Fibroblast of mammary gland (primary cell): ENCODE results near the gene DPP4.

Source experiments
- DNase-seq: peaks from one replicate; pipeline ENCODE4 v3.0.0-alpha.2; 2010; ENCODE audit warnings: low read depth
- H3K4me3 ChIP-seq: 2 replicates; pipeline ENCODE4 v1.5.1; 2011; ENCODE audit warnings: low read depth, mild to moderate bottlenecking, low read length, moderate library complexity; ENCODE audit not compliant: control insufficient read depth
- TF ChIP-seq, protein P1 (sequence below): conservative IDR thresholded peaks from 2 replicates; pipeline ENCODE4 v1.5.1; 2011; ENCODE audit warnings: low read depth, low read length, inconsistent platforms; ENCODE audit not compliant: control insufficient read depth, insufficient read depth

DPP4 gene

DNA sequence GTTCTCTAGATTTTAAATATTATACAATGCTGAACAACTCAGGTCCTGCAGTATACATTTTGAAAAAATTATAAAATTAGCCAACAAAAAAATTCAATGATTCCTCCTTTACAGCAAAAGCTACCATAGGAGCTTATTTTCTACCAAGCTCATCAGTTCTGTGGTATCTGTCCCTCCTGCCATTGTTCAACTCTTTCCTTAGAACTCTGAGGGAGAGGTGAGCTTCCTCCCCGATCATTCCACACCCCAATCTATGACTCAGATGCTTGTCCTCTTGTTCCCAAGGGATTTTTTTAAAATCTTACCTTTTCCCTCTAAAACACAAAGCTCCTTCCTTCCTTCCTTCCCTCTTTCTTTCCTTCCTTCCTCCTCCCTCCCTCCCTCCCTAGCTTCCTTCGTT lies 13.5 kb downstream of the DPP4 start:
- no peak overlapping the region for H3K4me3 ChIP-seq
- TF ChIP-seq, protein P1, sequence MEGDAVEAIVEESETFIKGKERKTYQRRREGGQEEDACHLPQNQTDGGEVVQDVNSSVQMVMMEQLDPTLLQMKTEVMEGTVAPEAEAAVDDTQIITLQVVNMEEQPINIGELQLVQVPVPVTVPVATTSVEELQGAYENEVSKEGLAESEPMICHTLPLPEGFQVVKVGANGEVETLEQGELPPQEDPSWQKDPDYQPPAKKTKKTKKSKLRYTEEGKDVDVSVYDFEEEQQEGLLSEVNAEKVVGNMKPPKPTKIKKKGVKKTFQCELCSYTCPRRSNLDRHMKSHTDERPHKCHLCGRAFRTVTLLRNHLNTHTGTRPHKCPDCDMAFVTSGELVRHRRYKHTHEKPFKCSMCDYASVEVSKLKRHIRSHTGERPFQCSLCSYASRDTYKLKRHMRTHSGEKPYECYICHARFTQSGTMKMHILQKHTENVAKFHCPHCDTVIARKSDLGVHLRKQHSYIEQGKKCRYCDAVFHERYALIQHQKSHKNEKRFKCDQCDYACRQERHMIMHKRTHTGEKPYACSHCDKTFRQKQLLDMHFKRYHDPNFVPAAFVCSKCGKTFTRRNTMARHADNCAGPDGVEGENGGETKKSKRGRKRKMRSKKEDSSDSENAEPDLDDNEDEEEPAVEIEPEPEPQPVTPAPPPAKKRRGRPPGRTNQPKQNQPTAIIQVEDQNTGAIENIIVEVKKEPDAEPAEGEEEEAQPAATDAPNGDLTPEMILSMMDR: no peak
- DNase-seq: no peak

DNA sequence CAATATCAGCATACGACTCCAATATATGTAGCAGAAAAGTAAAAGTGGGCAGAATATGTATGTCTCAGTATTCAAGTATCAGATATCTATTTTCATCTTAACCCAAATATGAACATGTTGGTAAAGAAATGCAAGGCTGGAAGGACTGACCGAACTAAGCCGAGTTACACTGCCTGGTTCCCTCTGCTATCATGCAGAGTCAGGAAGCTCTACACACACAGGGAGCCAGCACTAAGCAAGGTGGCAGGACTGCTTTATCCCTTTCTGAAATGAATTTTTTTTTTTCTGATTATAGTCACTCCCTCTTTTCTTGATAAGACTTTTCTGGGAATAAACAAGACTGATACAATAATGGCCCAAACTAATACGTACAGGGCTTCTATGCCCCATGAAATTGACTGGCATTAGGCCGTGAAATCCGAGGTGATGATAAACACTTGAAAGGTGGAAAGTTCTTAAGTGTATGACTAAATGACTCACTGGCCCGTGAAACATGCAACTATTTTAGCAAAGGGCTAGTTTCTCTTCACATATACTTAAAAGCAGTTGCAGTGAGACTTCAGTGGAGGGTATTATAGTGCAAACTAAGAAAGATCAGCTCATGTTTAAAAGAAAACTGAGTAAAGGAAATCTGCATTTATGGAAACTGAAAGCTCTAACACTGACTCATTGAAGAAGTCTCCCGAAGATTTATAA lies 14.9 kb downstream of the DPP4 start:
- no peak overlapping the region for H3K4me3 ChIP-seq
- TF ChIP-seq, protein P1: no peak
- DNase-seq: no peak

DNA sequence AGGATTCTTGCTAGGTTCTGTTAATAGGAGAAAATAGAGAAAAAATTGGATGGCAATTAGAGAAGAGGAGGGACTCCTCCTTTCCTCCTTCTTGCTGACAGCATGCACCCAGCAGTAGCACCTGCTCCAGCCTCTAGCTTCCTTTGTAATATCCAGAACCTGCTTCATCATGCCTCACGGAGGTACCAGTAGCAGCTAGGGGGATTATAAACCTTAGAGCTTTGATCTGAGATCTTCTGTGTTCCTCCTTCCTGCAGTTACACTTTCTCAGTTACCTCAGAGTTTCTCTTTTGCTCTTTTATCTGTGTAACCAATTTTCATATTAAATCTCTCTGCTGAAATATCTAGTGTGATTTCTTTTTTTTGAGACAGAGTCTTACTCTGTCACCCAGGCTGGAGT lies 16.6 kb downstream of the DPP4 start:
- TF ChIP-seq, protein P1: no peak
- no peak for DNase-seq
- no peak overlapping the region for H3K4me3 ChIP-seq

DNA sequence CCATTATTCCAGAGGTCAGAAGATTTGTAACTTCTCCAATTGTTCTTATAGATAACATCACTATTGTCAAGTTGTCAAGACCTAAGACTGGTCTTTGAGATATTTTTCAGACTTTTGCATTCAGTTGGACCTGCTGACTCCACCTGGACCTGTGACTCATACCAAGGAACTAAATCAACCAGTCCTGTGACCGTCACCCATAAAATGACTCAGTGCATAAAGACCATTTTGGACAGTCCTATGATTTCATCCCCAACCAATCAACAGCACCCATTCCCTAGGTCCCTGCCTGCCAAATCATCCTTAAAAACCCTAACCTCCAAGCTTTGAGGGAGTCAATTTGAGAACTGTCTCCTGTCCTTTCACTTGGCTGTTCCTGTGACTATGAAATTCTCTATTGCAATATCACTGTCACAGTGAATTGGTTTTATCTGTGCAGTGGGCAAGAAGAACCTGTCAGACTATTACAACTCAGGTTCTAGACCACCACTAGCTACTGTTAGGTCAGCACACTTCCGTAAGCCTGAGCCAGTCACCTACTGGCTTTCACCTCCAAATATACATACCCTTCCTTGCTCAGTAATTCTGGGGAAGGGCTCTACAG lies 17.1 kb downstream of the DPP4 start:
- DNase-seq: peak; percentile 42
- TF ChIP-seq, protein P1: no peak
- H3K4me3 ChIP-seq: no peak overlapping the region

DNA sequence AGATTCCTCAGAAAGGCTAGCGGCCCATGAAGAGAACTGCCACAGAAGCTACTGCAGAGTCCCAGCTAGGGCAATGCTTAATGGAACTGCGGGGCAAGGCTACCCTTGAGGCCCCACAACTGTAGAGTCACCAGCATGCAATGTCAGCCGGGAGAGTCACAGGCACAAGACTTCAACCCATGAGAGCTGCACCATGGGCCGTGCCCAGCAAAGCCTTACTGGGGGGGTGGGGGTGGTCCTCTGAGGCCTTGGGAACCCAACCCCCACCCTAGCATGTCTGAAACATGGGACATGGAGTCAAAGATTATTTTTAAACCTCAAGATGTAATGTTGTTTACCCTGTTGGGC lies 20.2 kb downstream of the DPP4 start:
- DNase-seq: no peak
- H3K4me3 ChIP-seq: no peak overlapping the region
- TF ChIP-seq, protein P1: no peak

DNA sequence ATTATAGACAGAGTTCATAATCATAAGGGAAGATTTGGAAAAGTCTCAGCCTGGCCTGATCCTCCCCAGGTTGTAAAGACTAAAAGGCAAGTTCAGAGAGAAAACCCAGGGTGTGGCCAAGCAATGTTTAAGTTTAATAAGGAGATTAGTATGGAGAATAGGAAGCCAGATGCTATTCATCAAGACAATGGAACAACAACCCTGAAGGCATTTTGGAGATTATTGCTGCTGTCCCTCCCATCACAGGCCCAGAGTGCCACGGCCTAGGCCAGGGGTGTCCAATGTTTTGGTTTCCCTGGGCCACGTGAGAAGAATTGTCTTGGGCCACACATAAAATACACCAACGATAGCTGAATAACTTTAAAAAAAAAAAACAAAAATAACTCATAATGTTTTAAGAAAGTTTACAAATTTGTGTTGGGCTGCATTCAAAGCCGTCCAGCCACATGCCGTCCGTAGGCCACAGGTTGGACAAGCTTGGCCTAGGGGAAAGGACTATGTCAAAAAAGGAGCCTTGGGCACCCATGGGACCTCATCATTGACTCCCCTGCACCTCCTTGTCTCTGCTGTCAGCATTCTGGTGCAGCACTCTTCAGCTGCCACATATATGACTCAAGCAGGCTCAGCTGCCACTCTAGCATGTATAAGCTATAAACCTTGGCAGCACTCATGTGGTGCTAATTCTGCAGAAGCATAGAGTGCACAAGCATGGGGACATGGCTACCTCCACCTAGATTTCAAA lies 20.8 kb downstream of the DPP4 start:
- DNase-seq: no peak
- TF ChIP-seq, protein P1: no peak
- no peak overlapping the region for H3K4me3 ChIP-seq
